Dedifferentiated amniotic fluid mesenchymal stem cell (primary cell): Measurements from ENCODE around the gene ENHO.
"Not testable (repeated sequence)": the region's sequence is repeated elsewhere in the genome, so short reads cannot be mapped to it uniquely, and the experiment has no call there.

Source experiments
- DNase-seq: peaks from one replicate; pipeline ENCODE4 v3.0.0-alpha.2; 2016; ENCODE audit errors: extremely low spot score

Gene ENHO

GRCh38 chr9:34506623-34507022, 16.2 kb downstream of the ENHO start:
- DNase-seq, result no peak

- DNase-seq, result no peak
Observed at GRCh38 chr9:34505370-34506120, 17.2 kb downstream of the ENHO start.

- no peak for DNase-seq
Observed at GRCh38 chr9:34503406-34503805, 19.4 kb downstream of the ENHO start.

GRCh38 chr9:34502891-34503290, 19.9 kb downstream of the ENHO start:
- DNase-seq, result no peak

- DNase-seq, result no peak
Observed at GRCh38 chr9:34502471-34502870, 20.3 kb downstream of the ENHO start.

GRCh38 chr9:34501889-34502425, 20.8 kb downstream of the ENHO start:
- peak; percentile 69 for DNase-seq

GRCh38 chr9:34501372-34501771, 21.4 kb downstream of the ENHO start:
- DNase-seq, result no peak

GRCh38 chr9:34500623-34501267, 22.0 kb downstream of the ENHO start:
- DNase-seq, result peak; percentile 18

GRCh38 chr9:34499076-34499475, 23.7 kb downstream of the ENHO start:
- no peak for DNase-seq

- no peak for DNase-seq
Observed at GRCh38 chr9:34498553-34498952, 24.2 kb downstream of the ENHO start.

GRCh38 chr9:34496149-34496712, 26.6 kb downstream of the ENHO start:
- no peak for DNase-seq

- DNase-seq, result no peak
Observed at GRCh38 chr9:34493972-34494535, 28.7 kb downstream of the ENHO start.

GRCh38 chr9:34492051-34492450, 30.7 kb downstream of the ENHO start:
- no peak for DNase-seq

- no peak for DNase-seq
Observed at GRCh38 chr9:34491596-34491995, 31.2 kb downstream of the ENHO start.

- DNase-seq, result no peak
Observed at GRCh38 chr9:34490760-34491159, 32.0 kb downstream of the ENHO start.

- no peak for DNase-seq
Observed at GRCh38 chr9:34490360-34490759, 32.4 kb downstream of the ENHO start.

GRCh38 chr9:34486572-34486971, 36.2 kb downstream of the ENHO start:
- DNase-seq, result no peak

GRCh38 chr9:34485822-34486221, 37.0 kb downstream of the ENHO start:
- no peak for DNase-seq

GRCh38 chr9:34484678-34485077, 38.1 kb downstream of the ENHO start:
- DNase-seq, result no peak

- not testable (repeated sequence) for DNase-seq
Observed at GRCh38 chr9:34482746-34483145, 40.0 kb downstream of the ENHO start.

- DNase-seq, result not testable (repeated sequence)
Observed at GRCh38 chr9:34481620-34482019, 41.2 kb downstream of the ENHO start.

GRCh38 chr9:34479431-34479866, 43.3 kb downstream of the ENHO start:
- DNase-seq, result no peak
